Liver (tissue), 3 donors: ENCODE measurements around the gene TMCC2.

Experiments
- EGR1 ChIP-seq, 2 donors: IDR thresholded peaks; 2 replicates each; pipeline ENCODE4 v1.6.1; 2016 to 2018; ENCODE audit warnings: antibody characterized with exemption in 2 of 2, low read depth in 2 of 2
- GABPA ChIP-seq, 2 donors: IDR thresholded peaks in 1 of 2; conservative IDR thresholded peaks in 1 of 2; 2 replicates each; pipeline ENCODE4 v1.6.1; 2016; ENCODE audit warnings: antibody characterized with exemption in 2 of 2, mild to moderate bottlenecking in 1 of 2, moderate library complexity in 1 of 2
- HNF4A ChIP-seq, 2 donors: conservative IDR thresholded peaks; 2 replicates each; pipeline ENCODE4 v1.6.1; 2016; ENCODE audit warnings: antibody characterized with exemption in 2 of 2, mild to moderate bottlenecking in 2 of 2
- JUND ChIP-seq, 2 donors: IDR thresholded peaks; 2 replicates each; pipeline ENCODE4 v1.6.1; 2016; ENCODE audit warnings: antibody characterized with exemption in 2 of 2
- RAD21 ChIP-seq, 2 donors: IDR thresholded peaks; 2 replicates each; pipeline ENCODE4 v1.6.1; 2016; ENCODE audit warnings: antibody characterized with exemption in 2 of 2, mild to moderate bottlenecking in 2 of 2
- RXRA ChIP-seq, 2 donors: IDR thresholded peaks; 2 replicates each; pipeline ENCODE4 v1.6.1; 2017 to 2018; ENCODE audit warnings: antibody characterized with exemption in 2 of 2, mild to moderate bottlenecking in 1 of 2
- TAF1 ChIP-seq: conservative IDR thresholded peaks from 2 replicates; pipeline ENCODE4 v1.6.1; 2016; ENCODE audit warnings: antibody characterized with exemption, mild to moderate bottlenecking
- YY1 ChIP-seq: IDR thresholded peaks from 2 replicates; pipeline ENCODE4 v1.6.1; 2016; ENCODE audit warnings: antibody characterized with exemption, mild to moderate bottlenecking
- TF ChIP-seq, protein P1 (sequence below): fragments of 150-350 bp; IDR thresholded peaks from 2 replicates; pipeline ENCODE4 v1.5.1; 2017; ENCODE audit warnings: improper control_type of control experiment, low read depth, low read length; ENCODE audit not compliant: missing input control
- TF ChIP-seq, protein P2 (sequence below): IDR thresholded peaks from 2 replicates; pipeline ENCODE4 v1.6.1; 2016; ENCODE audit warnings: antibody characterized with exemption, mild to moderate bottlenecking
- TF ChIP-seq, protein P3 (sequence below): IDR thresholded peaks from 2 replicates; pipeline ENCODE4 v1.6.1; 2016; ENCODE audit warnings: antibody characterized with exemption
- TF ChIP-seq, protein P4 (sequence below): IDR thresholded peaks from 2 replicates; pipeline ENCODE4 v1.6.1; 2016; ENCODE audit warnings: antibody characterized with exemption
- TF ChIP-seq, protein P5 (sequence below): IDR thresholded peaks from 2 replicates; pipeline ENCODE4 v1.6.1; 2016; ENCODE audit warnings: antibody characterized with exemption
- donor health status: healthy.
- donor health status: healthy.

DNA sequence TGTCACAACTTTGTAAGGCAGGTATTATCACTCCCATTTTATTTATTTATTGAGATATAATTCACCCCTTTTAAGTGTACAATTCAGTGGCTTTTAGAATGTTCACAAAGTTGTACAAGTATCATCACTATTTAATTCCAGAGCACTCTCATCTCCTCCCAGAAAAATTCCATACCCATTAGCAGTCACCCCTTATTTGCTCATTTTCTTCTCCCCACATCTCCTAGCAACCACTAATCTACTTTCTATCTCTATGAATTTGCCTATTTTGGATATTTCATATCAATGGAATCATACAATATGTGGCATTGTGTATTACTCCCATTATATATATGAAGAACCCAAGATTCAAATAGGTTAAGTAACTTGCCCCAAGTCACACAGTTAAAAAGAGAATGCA lies 23.2 kb upstream of the TMCC2 start:
- TF ChIP-seq, protein P1, sequence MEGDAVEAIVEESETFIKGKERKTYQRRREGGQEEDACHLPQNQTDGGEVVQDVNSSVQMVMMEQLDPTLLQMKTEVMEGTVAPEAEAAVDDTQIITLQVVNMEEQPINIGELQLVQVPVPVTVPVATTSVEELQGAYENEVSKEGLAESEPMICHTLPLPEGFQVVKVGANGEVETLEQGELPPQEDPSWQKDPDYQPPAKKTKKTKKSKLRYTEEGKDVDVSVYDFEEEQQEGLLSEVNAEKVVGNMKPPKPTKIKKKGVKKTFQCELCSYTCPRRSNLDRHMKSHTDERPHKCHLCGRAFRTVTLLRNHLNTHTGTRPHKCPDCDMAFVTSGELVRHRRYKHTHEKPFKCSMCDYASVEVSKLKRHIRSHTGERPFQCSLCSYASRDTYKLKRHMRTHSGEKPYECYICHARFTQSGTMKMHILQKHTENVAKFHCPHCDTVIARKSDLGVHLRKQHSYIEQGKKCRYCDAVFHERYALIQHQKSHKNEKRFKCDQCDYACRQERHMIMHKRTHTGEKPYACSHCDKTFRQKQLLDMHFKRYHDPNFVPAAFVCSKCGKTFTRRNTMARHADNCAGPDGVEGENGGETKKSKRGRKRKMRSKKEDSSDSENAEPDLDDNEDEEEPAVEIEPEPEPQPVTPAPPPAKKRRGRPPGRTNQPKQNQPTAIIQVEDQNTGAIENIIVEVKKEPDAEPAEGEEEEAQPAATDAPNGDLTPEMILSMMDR = no peak
- no peak for TF ChIP-seq JUND (IDR thresholded peaks at IDR 0.05)
- no peak for TF ChIP-seq RXRA (IDR thresholded peaks at IDR 0.05)
- TF ChIP-seq, protein P2, sequence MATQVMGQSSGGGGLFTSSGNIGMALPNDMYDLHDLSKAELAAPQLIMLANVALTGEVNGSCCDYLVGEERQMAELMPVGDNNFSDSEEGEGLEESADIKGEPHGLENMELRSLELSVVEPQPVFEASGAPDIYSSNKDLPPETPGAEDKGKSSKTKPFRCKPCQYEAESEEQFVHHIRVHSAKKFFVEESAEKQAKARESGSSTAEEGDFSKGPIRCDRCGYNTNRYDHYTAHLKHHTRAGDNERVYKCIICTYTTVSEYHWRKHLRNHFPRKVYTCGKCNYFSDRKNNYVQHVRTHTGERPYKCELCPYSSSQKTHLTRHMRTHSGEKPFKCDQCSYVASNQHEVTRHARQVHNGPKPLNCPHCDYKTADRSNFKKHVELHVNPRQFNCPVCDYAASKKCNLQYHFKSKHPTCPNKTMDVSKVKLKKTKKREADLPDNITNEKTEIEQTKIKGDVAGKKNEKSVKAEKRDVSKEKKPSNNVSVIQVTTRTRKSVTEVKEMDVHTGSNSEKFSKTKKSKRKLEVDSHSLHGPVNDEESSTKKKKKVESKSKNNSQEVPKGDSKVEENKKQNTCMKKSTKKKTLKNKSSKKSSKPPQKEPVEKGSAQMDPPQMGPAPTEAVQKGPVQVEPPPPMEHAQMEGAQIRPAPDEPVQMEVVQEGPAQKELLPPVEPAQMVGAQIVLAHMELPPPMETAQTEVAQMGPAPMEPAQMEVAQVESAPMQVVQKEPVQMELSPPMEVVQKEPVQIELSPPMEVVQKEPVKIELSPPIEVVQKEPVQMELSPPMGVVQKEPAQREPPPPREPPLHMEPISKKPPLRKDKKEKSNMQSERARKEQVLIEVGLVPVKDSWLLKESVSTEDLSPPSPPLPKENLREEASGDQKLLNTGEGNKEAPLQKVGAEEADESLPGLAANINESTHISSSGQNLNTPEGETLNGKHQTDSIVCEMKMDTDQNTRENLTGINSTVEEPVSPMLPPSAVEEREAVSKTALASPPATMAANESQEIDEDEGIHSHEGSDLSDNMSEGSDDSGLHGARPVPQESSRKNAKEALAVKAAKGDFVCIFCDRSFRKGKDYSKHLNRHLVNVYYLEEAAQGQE = no peak
- TF ChIP-seq, protein P3, sequence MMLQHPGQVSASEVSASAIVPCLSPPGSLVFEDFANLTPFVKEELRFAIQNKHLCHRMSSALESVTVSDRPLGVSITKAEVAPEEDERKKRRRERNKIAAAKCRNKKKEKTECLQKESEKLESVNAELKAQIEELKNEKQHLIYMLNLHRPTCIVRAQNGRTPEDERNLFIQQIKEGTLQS = no peak
- TF ChIP-seq HNF4A (conservative IDR thresholded peaks at IDR 0.05) = no peak
- TF ChIP-seq, protein P4, sequence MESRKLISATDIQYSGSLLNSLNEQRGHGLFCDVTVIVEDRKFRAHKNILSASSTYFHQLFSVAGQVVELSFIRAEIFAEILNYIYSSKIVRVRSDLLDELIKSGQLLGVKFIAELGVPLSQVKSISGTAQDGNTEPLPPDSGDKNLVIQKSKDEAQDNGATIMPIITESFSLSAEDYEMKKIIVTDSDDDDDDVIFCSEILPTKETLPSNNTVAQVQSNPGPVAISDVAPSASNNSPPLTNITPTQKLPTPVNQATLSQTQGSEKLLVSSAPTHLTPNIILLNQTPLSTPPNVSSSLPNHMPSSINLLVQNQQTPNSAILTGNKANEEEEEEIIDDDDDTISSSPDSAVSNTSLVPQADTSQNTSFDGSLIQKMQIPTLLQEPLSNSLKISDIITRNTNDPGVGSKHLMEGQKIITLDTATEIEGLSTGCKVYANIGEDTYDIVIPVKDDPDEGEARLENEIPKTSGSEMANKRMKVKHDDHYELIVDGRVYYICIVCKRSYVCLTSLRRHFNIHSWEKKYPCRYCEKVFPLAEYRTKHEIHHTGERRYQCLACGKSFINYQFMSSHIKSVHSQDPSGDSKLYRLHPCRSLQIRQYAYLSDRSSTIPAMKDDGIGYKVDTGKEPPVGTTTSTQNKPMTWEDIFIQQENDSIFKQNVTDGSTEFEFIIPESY = no peak
- no peak for TF ChIP-seq RAD21 (IDR thresholded peaks at IDR 0.05)
- TF ChIP-seq TAF1 = no peak
- TF ChIP-seq EGR1 (IDR thresholded peaks at IDR 0.05; ENCODE audit: low read depth in 2 of 2) = no peak
- TF ChIP-seq, protein P5, sequence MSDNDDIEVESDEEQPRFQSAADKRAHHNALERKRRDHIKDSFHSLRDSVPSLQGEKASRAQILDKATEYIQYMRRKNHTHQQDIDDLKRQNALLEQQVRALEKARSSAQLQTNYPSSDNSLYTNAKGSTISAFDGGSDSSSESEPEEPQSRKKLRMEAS = no peak
- TF ChIP-seq YY1 = no peak
- no peak for TF ChIP-seq GABPA (IDR thresholded peaks at IDR 0.05 in 1 of 2, conservative IDR thresholded peaks at IDR 0.05 in 1 of 2)
